T-helper 17 cell (primary cell): ENCODE measurements around the gene DNAJB13. TPM values are rescaled to one million over a fixed set of nuclear protein-coding genes. Genes with fewer than 3 reads are reported as not detected.

ENCODE experiments used
- total RNA-seq, 4 donors: library from RNA in 2 of 4; stranded (reverse) in 2 of 4; gene quantifications; one replicate each; pipeline ENCODE4 v1.2.3 and lab custom pipeline; 2022 to 2026

The DNAJB13 gene
- total RNA-seq, 2 donors from 2014 or later: 0.40 TPM; not detected in 1

Other genes starting within 250 kb of the DNAJB13 start
- 10 to 100 TPM; 63.8 to 70.3 TPM for gene RAB6A, start 190.0 kb upstream of the DNAJB13 start, total RNA-seq
- 10 to 100 TPM; 14.8 to 23.7 TPM for gene MRPL48, start 163.2 kb upstream of the DNAJB13 start, total RNA-seq
- 10 to 100 TPM; 26.8 to 28.7 TPM for gene COA4, start 74.2 kb upstream of the DNAJB13 start, total RNA-seq
- gene PAAF1, start 74.0 kb upstream of the DNAJB13 start, total RNA-seq: 10 to 100 TPM; 11.4 to 14.8 TPM
- 100 to 1,000 TPM; 701 to 919 TPM for gene UCP2, start 31.8 kb downstream of the DNAJB13 start, total RNA-seq
- gene UCP3, start 58.1 kb downstream of the DNAJB13 start, total RNA-seq: 1 to 10 TPM; 5.5 to 6.0 TPM
- 10 to 100 TPM; 35.5 to 37.1 TPM for gene C2CD3, start 220.0 kb downstream of the DNAJB13 start, total RNA-seq
- gene PPME1, start 220.3 kb downstream of the DNAJB13 start, total RNA-seq: 10 to 100 TPM; 15.3 to 17.8 TPM